ENCODE data around the gene CHST11. TPM values are rescaled to one million over a fixed set of nuclear protein-coding genes. Genes with fewer than 3 reads are reported as not detected.

Gene CHST11
- total and polyA plus RNA-seq, 10 of the 15 experiments (the other 5 are each of a cell fraction or from before 2014, with no cell fraction given), result 1.9 to 38.1 (median 17.2) TPM

- no peak for TF ChIP-seq GATAD2B (conservative IDR thresholded peaks at IDR 0.05; ENCODE audit: low read depth)
- peak in 1 of 2 experiments; percentile 51; a peak in 1 of 4 replicates for TF ChIP-seq SRF (IDR thresholded peaks at IDR 0.05; ENCODE audit: low read depth in 2 of 2, low read length in 2 of 2)
- no peak for TF ChIP-seq ZBTB11 (CRISPR knock-in tag; IDR thresholded peaks at IDR 0.05)
- TF ChIP-seq JUNB (IDR thresholded peaks at IDR 0.05), result no peak
- no peak for TF ChIP-seq ESRRA (IDR thresholded peaks at IDR 0.05; ENCODE audit: low read length)
- peak; percentile 96 for TF ChIP-seq BCL3 (IDR thresholded peaks at IDR 0.05; ENCODE audit: borderline replicate concordance, insufficient read depth, low read depth, low read length, poor library complexity, severe bottlenecking)
- TF ChIP-seq POLR2A (IDR thresholded peaks at IDR 0.05; ENCODE audit: low read depth, low read length), result no peak; the same call in 1 of the 2 replicates
- peak; percentile 24; the same call in 1 of the 2 replicates for TF ChIP-seq ZNF622 (IDR thresholded peaks at IDR 0.05)
- TF ChIP-seq SMC3 (IDR thresholded peaks at IDR 0.05; ENCODE audit: borderline replicate concordance, low read length), result no peak
- peak; percentile 83 for TF ChIP-seq MLLT1 (IDR thresholded peaks at IDR 0.05)
- TF ChIP-seq ELK1 (IDR thresholded peaks at IDR 0.05; ENCODE audit: low read depth, low read length), result peak; percentile 36; the same call in 1 of the 2 replicates
- TF ChIP-seq ATF7 (IDR thresholded peaks at IDR 0.05; ENCODE audit: low read depth), result peak; percentile 90
- no peak; the same call in 1 of the 2 replicates for TF ChIP-seq CREM (IDR thresholded peaks at IDR 0.05; ENCODE audit: low read depth)
- TF ChIP-seq EGR1 (IDR thresholded peaks at IDR 0.05; ENCODE audit: borderline replicate concordance in 1 of 2, low read depth in 2 of 2, low read length in 2 of 2), result peak in 1 of 2 experiments; percentile 44; a peak in 2 of 3 replicates
- TF ChIP-seq HCFC1 (IDR thresholded peaks at IDR 0.05; ENCODE audit: low read length), result no peak
- no peak; the same call in 1 of the 2 replicates for TF ChIP-seq CBFB (IDR thresholded peaks at IDR 0.05; ENCODE audit: low read depth)
- 0 out of 2 replicates have a peak, but pooled peaks have one; percentile 17 for TF ChIP-seq PAX5 (IDR thresholded peaks at IDR 0.05; ENCODE audit: borderline replicate concordance, low read depth, low read length)
- TF ChIP-seq FOXM1 (IDR thresholded peaks at IDR 0.05; ENCODE audit: low read depth, low read length), result no peak
- no peak for TF ChIP-seq RB1 (IDR thresholded peaks at IDR 0.05; ENCODE audit: borderline replicate concordance)
- TF ChIP-seq NBN (IDR thresholded peaks at IDR 0.05), result peak; percentile 98
- peak; percentile 43 to 65; a peak in 3 of 4 replicates for TF ChIP-seq IKZF2 (IDR thresholded peaks at IDR 0.05)
- peak; percentile 22; the same call in 1 of the 2 replicates for TF ChIP-seq IRF4 (IDR thresholded peaks at IDR 0.05; ENCODE audit: low read depth, low read length)
These were observed 214.0 kb downstream of the CHST11 start (continued) for GRCh38 chr12:104670439-104671408.
